ENCODE results near the gene GOLGA6A.
"Not testable (repeated sequence)": the region's sequence is repeated elsewhere in the genome, so short reads cannot be mapped to it uniquely, and the experiment has no call there.

GRCh38 chr15:74064822-74065221 lies 17.5 kb downstream of the GOLGA6A start:
- not testable (repeated sequence) for TF ChIP-seq CTCF (conservative IDR thresholded peaks at IDR 0.05; ENCODE audit: low read depth, low read length); EZH2phosphoT487 (IDR thresholded peaks at IDR 0.05; ENCODE audit: borderline replicate concordance, low read length)
